Cerebellar cortex (tissue), 1 donor: Measurements from ENCODE around the gene FAM222B.
"Not testable (repeated sequence)": the region's sequence is repeated elsewhere in the genome, so short reads cannot be mapped to it uniquely, and the experiment has no call there.

Source experiments
- DNase-seq: peaks from one replicate; pipeline ENCODE4 v3.0.0-alpha.2; 2015; ENCODE audit warnings: low spot score

Gene FAM222B

GRCh38 chr17:28842282-28843012 is at the start of gene FAM222B:
FAM222B (minus strand) TSS chr17:28842790; CDS start chr17:28766667, 76,123 bp downstream.
- DNase-seq = peak; percentile 85

- no peak for DNase-seq
These were observed 49.4 kb upstream of the FAM222B start for GRCh38 chr17:28892024-28892423.

GRCh38 chr17:28891201-28891600 is 48.6 kb upstream of the FAM222B start:
- no peak for DNase-seq

GRCh38 chr17:28889996-28890395 is 47.4 kb upstream of the FAM222B start:
- DNase-seq = no peak

GRCh38 chr17:28888832-28889231 is 46.2 kb upstream of the FAM222B start:
- no peak for DNase-seq

GRCh38 chr17:28887871-28888471 is 45.4 kb upstream of the FAM222B start:
- DNase-seq = no peak

- DNase-seq = no peak
These were observed 43.4 kb upstream of the FAM222B start for GRCh38 chr17:28885951-28886350.

- DNase-seq = no peak
These were observed 42.8 kb upstream of the FAM222B start for GRCh38 chr17:28885363-28885762.

- no peak for DNase-seq
These were observed 41.5 kb upstream of the FAM222B start for GRCh38 chr17:28883967-28884702.

- DNase-seq = no peak
These were observed 39.7 kb upstream of the FAM222B start for GRCh38 chr17:28882154-28882895.

- no peak for DNase-seq
These were observed 39.0 kb upstream of the FAM222B start for GRCh38 chr17:28881533-28882056.

- no peak for DNase-seq
These were observed 38.0 kb upstream of the FAM222B start for GRCh38 chr17:28880572-28880945.

- DNase-seq = no peak
These were observed 37.4 kb upstream of the FAM222B start for GRCh38 chr17:28879886-28880571.

GRCh38 chr17:28878981-28879380 is 36.4 kb upstream of the FAM222B start:
- DNase-seq = peak; percentile 51

- DNase-seq = no peak
These were observed 35.7 kb upstream of the FAM222B start for GRCh38 chr17:28878158-28878910.

- not testable (repeated sequence) for DNase-seq
These were observed 34.6 kb upstream of the FAM222B start for GRCh38 chr17:28877150-28877711.

- no peak for DNase-seq
These were observed 33.4 kb upstream of the FAM222B start for GRCh38 chr17:28875848-28876550.

GRCh38 chr17:28874750-28875149 is 32.2 kb upstream of the FAM222B start:
- no peak for DNase-seq

GRCh38 chr17:28873839-28874238 is 31.2 kb upstream of the FAM222B start:
- DNase-seq = no peak
